HCT116 (cell line): ENCODE results near the gene ZNF776. TPM values are rescaled to one million over a fixed set of nuclear protein-coding genes. Genes with fewer than 3 reads are reported as not detected.

ENCODE experiments used
- ATAC-seq: fragments of 200-7000 bp; cut with Tn5 transposase; 2 replicates; pipeline ENCODE4 v1.9.1; 2020; ENCODE audit warnings: mild to moderate bottlenecking, moderate library complexity
- BruUV-seq: library from RNA; stranded (reverse); fragments of 400-500 nt; replicated peaks from 2 replicates; lab custom pipeline; 2021; lab: Mats Ljungman, UMichigan
- CTCF ChIA-PET: fragments of 300-600 bp; sonication (Branson Sonifier 250); formaldehyde crosslinking; loops from one replicate; lab custom pipeline; 2021; ENCODE audit warnings: antibody characterized with exemption; lab: Charles Lee
- POLR2A ChIA-PET: fragments of 300-600, 350-600 bp; sonication (Branson Sonifier 250); formaldehyde crosslinking; loops from one replicate; lab custom pipeline; 2021; ENCODE audit warnings: antibody characterized with exemption; lab: Charles Lee
- RAD21 ChIA-PET, 2 experiments: fragments of 300-600 bp; sonication (Branson Sonifier 250); formaldehyde crosslinking; loops; one replicate each; lab custom pipeline; 2023; ENCODE audit warnings: low total read pairs in 2 of 2; ENCODE audit not compliant: uncharacterized antibody in 2 of 2, unreplicated experiment in 2 of 2, low non-redundant PET in 1 of 2; lab: Charles Lee
- DNase-seq: peaks from one replicate; pipeline ENCODE4 v3.0.0-alpha.2; 2010; ENCODE audit warnings: low read depth, low spot score
- H2AFZ ChIP-seq: fragments of 200-600 bp; shearing (Covaris generic), sonication (generic); 2 replicates; pipeline ENCODE4 v1.6.1; 2017; ENCODE audit warnings: low read depth, mixed run types, mixed read lengths, antibody characterized with exemption, low read length; ENCODE audit not compliant: poor library complexity, severe bottlenecking
- H3K27ac ChIP-seq: 2 replicates; pipeline ENCODE4 v1.5.1; 2012; ENCODE audit warnings: low read depth, low read length
- H3K27me3 ChIP-seq: fragments of 200-600 bp; sonication (generic); 2 replicates; pipeline ENCODE4 v1.6.1; 2016; ENCODE audit warnings: mixed run types, low read length, mixed read lengths; ENCODE audit not compliant: insufficient read depth
- H3K36me3 ChIP-seq, 2 experiments: fragments of 200-500 bp in 1 of 2; fragments of 200-600 bp in 1 of 2; sonication (Bioruptor generic) in 1 of 2; sonication (generic) in 1 of 2; 2 replicates each; pipeline versions ENCODE4 v1.5.1 to v1.6.1; 2014 to 2016; ENCODE audit warnings: low read length in 2 of 2, inconsistent platforms in 1 of 2, mixed read lengths in 1 of 2, mixed run types in 1 of 2; ENCODE audit not compliant: insufficient read depth in 2 of 2, control insufficient read depth in 1 of 2
- H3K4me1 ChIP-seq, 2 experiments: fragments of 200-600 bp in 1 of 2; sonication (generic) in 1 of 2; 2 replicates each; pipeline versions ENCODE4 v1.5.1 to v1.6.1; 2012 to 2017; ENCODE audit warnings: low read length in 2 of 2, inconsistent platforms in 1 of 2, mild to moderate bottlenecking in 1 of 2, mixed read lengths in 1 of 2, mixed run types in 1 of 2, moderate library complexity in 1 of 2; ENCODE audit not compliant: insufficient read depth in 2 of 2, control insufficient read depth in 1 of 2
- H3K4me2 ChIP-seq: fragments of 200-600 bp; sonication (generic); 2 replicates; pipeline ENCODE4 v1.6.1; 2017; ENCODE audit warnings: mixed run types, low read length, mixed read lengths
- H3K4me3 ChIP-seq, 2 experiments: fragments of 200-600 bp in 1 of 2; sonication (generic) in 1 of 2; replicated peaks in 1 of 2; 2 replicates each; pipeline ENCODE4 v1.5.1; 2011 to 2016; ENCODE audit warnings: low read length in 2 of 2, control low read depth in 1 of 2, low read depth in 1 of 2, mild to moderate bottlenecking in 1 of 2, mixed read lengths in 1 of 2, mixed run types in 1 of 2
- H3K79me2 ChIP-seq: fragments of 200-600 bp; sonication (generic); 2 replicates; pipeline ENCODE4 v1.6.1; 2017; ENCODE audit warnings: mild to moderate bottlenecking, mixed run types, low read length, moderate library complexity, mixed read lengths; ENCODE audit not compliant: insufficient read depth
- H3K9ac ChIP-seq: fragments of 200-600 bp; sonication (generic); 2 replicates; pipeline ENCODE4 v1.6.1; 2016; ENCODE audit warnings: low read length, mixed read lengths
- H3K9me2 ChIP-seq: fragments of 200-600 bp; sonication (generic), shearing (Covaris generic); 2 replicates; pipeline ENCODE4 v1.6.1; 2017; ENCODE audit warnings: mixed run types, mild to moderate bottlenecking, moderate library complexity; ENCODE audit not compliant: insufficient read depth
- H3K9me3 ChIP-seq, 2 experiments: fragments of 200-500 bp in 1 of 2; fragments of 200-600 bp in 1 of 2; sonication (Bioruptor generic) in 1 of 2; sonication (generic) in 1 of 2; 2 replicates each; pipeline ENCODE4 v1.6.1; 2014 to 2017; ENCODE audit warnings: low read length in 2 of 2, mixed read lengths in 2 of 2, inconsistent platforms in 1 of 2, low read depth in 1 of 2, mild to moderate bottlenecking in 1 of 2, mixed run types in 1 of 2, moderate library complexity in 1 of 2; ENCODE audit not compliant: control insufficient read depth in 1 of 2, insufficient read depth in 1 of 2
- H4K20me1 ChIP-seq: fragments of 200-600 bp; sonication (generic), shearing (Covaris generic); 2 replicates; pipeline ENCODE4 v1.6.1; 2017; ENCODE audit warnings: mixed run types, mild to moderate bottlenecking, moderate library complexity; ENCODE audit not compliant: insufficient read depth
- ATF3 ChIP-seq: IDR thresholded peaks from 2 replicates; pipeline ENCODE4 v1.6.1; 2012
- CEBPB ChIP-seq: IDR thresholded peaks from 2 replicates; pipeline ENCODE4 v1.6.1; 2012; ENCODE audit warnings: low read depth
- EGR1 ChIP-seq: IDR thresholded peaks from 2 replicates; pipeline ENCODE4 v1.6.1; 2012; ENCODE audit warnings: low read depth
- EZH2 ChIP-seq: fragments of 200-600 bp; sonication (generic); IDR thresholded peaks from 2 replicates; pipeline ENCODE4 v1.6.1; 2017; ENCODE audit warnings: antibody characterized with exemption, mixed run types
- JUND ChIP-seq: IDR thresholded peaks from 2 replicates; pipeline ENCODE4 v1.6.1; 2012
- MAX ChIP-seq: IDR thresholded peaks from 2 replicates; pipeline ENCODE4 v1.6.1; 2012
- POLR2A ChIP-seq: IDR thresholded peaks from 2 replicates; pipeline ENCODE4 v1.7.0; 2011; ENCODE audit warnings: borderline replicate concordance; ENCODE audit not compliant: insufficient read depth, insufficient read length; ENCODE audit errors: extremely low read depth
- POLR2AphosphoS5 ChIP-seq: IDR thresholded peaks from 2 replicates; pipeline ENCODE4 v1.6.1; 2011; ENCODE audit warnings: mild to moderate bottlenecking, low read depth, low read length, moderate library complexity
- RAD21 ChIP-seq: IDR thresholded peaks from 2 replicates; pipeline ENCODE4 v1.6.1; 2012; ENCODE audit warnings: low read depth, mild to moderate bottlenecking
- SIN3A ChIP-seq: IDR thresholded peaks from 2 replicates; pipeline ENCODE4 v1.6.1; 2012; ENCODE audit warnings: low read depth
- SP1 ChIP-seq: IDR thresholded peaks from 2 replicates; pipeline ENCODE4 v1.6.1; 2012; ENCODE audit warnings: low read depth
- SRF ChIP-seq: IDR thresholded peaks from 2 replicates; pipeline ENCODE4 v1.6.1; 2012; ENCODE audit warnings: low read depth
- TCF7L2 ChIP-seq: IDR thresholded peaks from 2 replicates; pipeline ENCODE4 v1.7.0; 2011; ENCODE audit warnings: borderline replicate concordance, inconsistent platforms; ENCODE audit not compliant: insufficient read depth, insufficient read length; ENCODE audit errors: extremely low read depth
- YY1 ChIP-seq: IDR thresholded peaks from 2 replicates; pipeline ENCODE4 v1.6.1; 2011; ENCODE audit warnings: low read length, low read depth, moderate library complexity, mild to moderate bottlenecking; ENCODE audit not compliant: insufficient replicate concordance; ENCODE audit errors: extremely low read depth
- ZBTB33 ChIP-seq: IDR thresholded peaks from 2 replicates; pipeline ENCODE4 v1.6.1; 2011; ENCODE audit warnings: mild to moderate bottlenecking, low read length, moderate library complexity; ENCODE audit not compliant: insufficient replicate concordance; ENCODE audit errors: extremely low read depth
- ZFX ChIP-seq: fragments of 450-650 bp; IDR thresholded peaks from 2 replicates; pipeline ENCODE4 v1.6.1; 2017
- intact Hi-C: fragments of 100-400 bp; cut with micrococcal nuclease; formaldehyde crosslinking; loops from 2 replicates; pipeline ENCODE4 v1.10.0; 2022
- total RNA-seq: library from RNA; stranded (reverse); gene quantifications from one replicate; pipeline ENCODE4 v1.2.1, GENCODE V29; 2021; ENCODE audit not compliant: unreplicated experiment

The ZNF776 gene
- total RNA-seq, 1 experiment from 2014 or later = 8.6 TPM

- intact Hi-C loops = no loop called here
- Histone ChIP-seq H2AFZ (no peak overlapping the region), H3K4me3 (no peak overlapping the region), H3K9me2 (no peaks in the 10 kb centered on the region), H3K79me2 (peaks cover 9% of the 10 kb centered on the region), H4K20me1 (no peaks in the 10 kb centered on the region), H3K9me3 (peaks cover 33 to 42% of the 10 kb centered on the region in 2 experiments; a peak in 3 of 4 replicates), H3K27me3 (no peaks in the 10 kb centered on the region), H3K4me1 (no peaks in the 10 kb centered on the region), H3K27ac (no peak overlapping the region), H3K36me3 (peaks cover 36 to 63% of the 10 kb centered on the region in 2 experiments), H3K4me2 (no peak overlapping the region), H3K9ac (no peak overlapping the region)
- no peak for DNase-seq
- ChIA-PET RAD21 (no interaction called here), CTCF (no interaction called here), POLR2A (no interaction called here)
- ATAC-seq = no peak
- TF ChIP-seq SP1 = no peak
- no peak for TF ChIP-seq TCF7L2
- no peak for TF ChIP-seq SRF
- TSS peak; percentile 6 for BruUV-seq
Observed at GRCh38 chr19:57754091-57754673, 7.6 kb downstream of the ZNF776 start.

GRCh38 chr19:57755031-57755430 is 8.4 kb downstream of the ZNF776 start:
- ChIA-PET RAD21 (no interaction called here), POLR2A (no interaction called here)
- no peak for TF ChIP-seq POLR2A
- TF ChIP-seq SP1 = no peak
- no peak for TF ChIP-seq RAD21
- no peak for TF ChIP-seq TCF7L2
- TF ChIP-seq CEBPB = no peak
- TF ChIP-seq JUND = no peak
- TF ChIP-seq YY1 = no peak
- no peak for TF ChIP-seq MAX
- TF ChIP-seq ZFX = no peak
- no peak for TF ChIP-seq SIN3A
- no peak for TF ChIP-seq SRF
- TF ChIP-seq EZH2 = no peak
- TF ChIP-seq EGR1 = no peak
- no peak for TF ChIP-seq ATF3
- TF ChIP-seq ZBTB33 = no peak
- no peak for TF ChIP-seq POLR2AphosphoS5
- TF ChIP-seq, all 23 proteins: peak for 0
- intact Hi-C loops = no loop called here
- Histone ChIP-seq H3K9me3 (peaks cover 33 to 37% of the 10 kb centered on the region in 2 experiments; a peak in 3 of 4 replicates), H3K4me2 (no peak overlapping the region), H4K20me1 (no peaks in the 10 kb centered on the region), H3K79me2 (peaks cover under 1% of the 10 kb centered on the region; the same call in 1 of the 2 replicates), H3K9me2 (no peaks in the 10 kb centered on the region), H2AFZ (no peak overlapping the region), H3K36me3 (peaks cover 36 to 56% of the 10 kb centered on the region in 2 experiments), H3K27ac (no peak overlapping the region), H3K4me3 (no peak overlapping the region), H3K4me1 (no peaks in the 10 kb centered on the region), H3K9ac (no peak overlapping the region), H3K27me3 (no peaks in the 10 kb centered on the region)
- DNase-seq (no peak), ATAC-seq (no peak)
- CTCF ChIA-PET = no interaction called here
- BruUV-seq = no TSS peak
